ENCODE data around the gene FBXW4.

DNA sequence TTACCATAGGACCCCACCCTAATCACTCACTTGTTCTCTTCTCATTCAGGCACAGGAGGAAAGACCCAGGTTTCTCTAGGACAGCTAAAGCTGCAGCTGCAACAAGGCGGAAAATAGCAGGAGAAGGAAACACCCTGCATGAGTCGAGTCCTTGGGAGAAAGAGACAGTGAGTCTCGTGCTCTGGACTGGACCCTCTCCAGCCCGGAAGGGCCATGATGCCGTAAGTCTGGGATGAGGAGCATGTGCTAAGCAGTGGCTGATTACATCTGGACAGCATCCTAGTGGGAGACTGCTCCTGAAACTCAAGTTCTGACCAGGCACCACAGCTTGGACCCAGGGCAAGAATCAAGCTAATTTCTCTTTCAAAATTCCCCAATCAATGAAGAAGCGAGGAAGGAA, 39.4 kb downstream of the FBXW4 start:
- no peak for TF ChIP-seq CTCF (IDR thresholded peaks at IDR 0.05)
- no peak for TF ChIP-seq POLR2A (IDR thresholded peaks at IDR 0.05)
